ENCODE results near the gene HIGD1A.
A peak's percentile ranks its signal among the peaks of the same experiment; 100 is the strongest.

The HIGD1A gene

DNA sequence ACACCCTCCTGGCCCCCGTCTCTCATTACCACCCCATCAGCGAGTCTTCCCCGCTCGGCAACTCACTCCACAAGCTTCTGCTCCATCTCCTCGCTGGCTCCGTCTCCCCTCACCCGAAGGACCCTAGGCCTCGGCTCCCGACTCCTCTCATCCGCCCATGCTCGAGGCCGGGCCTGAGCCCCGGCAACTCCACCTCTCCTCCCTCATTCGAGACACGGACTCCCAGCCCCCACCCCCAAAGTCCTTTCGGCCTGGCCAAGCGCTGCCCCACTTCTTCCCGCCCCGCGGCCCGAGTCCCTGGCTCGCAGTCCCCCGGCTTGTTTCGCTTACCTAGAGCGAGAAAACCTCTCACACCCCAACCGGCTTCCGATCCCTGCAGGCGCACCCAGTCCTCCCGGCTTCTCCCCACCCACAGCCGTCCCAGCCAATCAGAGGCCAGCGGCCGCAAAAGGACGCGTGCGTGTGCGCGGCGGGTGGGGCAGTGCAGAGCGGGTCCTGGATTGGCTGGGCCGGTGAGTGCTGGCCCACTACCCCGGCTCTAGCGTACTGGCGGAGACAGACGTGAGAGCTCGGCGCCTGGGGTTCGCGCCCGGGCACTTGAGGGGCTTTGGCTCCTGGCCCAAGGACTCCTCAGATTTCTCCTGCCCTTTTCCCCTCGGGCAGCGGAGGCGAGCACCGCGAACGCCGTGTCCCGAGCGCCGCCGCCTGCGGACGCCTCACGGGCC, at the start of gene HIGD1A:
Gene HIGD1A, minus strand, starts transcription at position 385 of the 725 bp plus-strand sequence. CDS start 10,237 bp downstream, outside the sequence.
- peak; percentile 77 to 98 (median 95) for DNase-seq

DNA sequence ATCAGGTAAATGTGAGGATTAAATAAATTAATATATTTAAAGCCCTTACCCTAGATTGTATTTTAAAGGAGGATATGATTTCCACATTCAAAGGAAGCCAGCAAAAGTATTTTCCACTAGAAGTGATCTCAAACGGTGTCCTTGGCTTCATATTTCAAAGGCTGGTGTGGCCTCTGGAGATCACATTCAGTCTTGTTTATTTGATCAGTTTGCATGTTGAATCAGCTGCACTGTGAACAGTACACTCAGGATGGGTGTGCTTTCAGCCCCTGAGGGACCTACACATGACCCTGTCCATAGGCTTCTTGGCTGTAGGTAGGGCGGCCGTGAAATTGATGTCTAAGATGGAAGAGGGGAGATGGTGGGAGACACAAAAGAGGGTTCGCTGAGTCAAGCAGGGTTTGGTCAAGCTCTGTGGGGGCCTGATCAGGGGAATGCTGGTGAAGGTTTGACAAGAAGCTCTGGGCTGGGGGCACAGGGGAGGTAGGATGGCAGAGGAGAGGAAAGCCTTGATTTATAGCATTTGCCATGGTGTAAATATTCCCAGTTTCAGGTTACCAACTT, 49.5 kb upstream of the HIGD1A start:
- DNase-seq, result no peak

DNA sequence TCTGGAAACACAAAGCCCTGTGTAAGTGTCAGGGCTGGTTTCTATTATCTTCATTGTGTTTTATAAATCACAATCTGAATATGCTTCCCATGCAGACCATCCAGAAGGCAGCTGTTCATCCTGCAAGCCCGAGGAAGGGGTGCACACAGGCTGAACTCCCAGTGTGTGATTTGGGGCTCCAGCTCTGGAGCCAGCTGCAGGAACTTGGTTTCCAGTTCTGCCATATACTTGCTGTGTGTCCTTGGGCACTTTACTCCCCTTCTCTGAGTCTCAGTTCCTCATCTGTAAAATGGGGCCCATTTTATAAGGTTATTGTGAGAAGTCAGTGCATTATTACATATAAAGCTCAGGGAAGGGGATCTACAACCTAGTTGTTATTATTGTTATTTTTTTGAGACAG, 48.8 kb upstream of the HIGD1A start:
- DNase-seq, result no peak

DNA sequence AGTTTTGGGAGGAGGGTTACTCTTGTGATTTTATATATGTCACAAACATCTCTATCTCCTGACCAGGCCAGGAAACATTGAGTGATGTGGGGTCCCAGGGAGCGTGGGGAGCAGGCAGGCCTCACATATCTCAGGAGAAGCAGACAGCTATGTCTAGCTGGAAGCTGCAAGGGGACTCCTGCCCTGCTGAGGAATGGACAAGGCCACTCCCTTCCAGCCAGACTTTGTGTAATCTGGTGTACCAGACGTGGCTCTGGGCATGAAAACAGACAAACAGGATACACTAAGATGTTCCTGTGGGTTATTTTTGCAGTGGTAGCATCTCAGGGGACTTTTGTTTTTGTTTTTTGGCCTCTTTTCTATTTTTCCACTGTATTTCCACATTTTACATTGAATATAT, 48.2 kb upstream of the HIGD1A start:
- no peak for DNase-seq

DNA sequence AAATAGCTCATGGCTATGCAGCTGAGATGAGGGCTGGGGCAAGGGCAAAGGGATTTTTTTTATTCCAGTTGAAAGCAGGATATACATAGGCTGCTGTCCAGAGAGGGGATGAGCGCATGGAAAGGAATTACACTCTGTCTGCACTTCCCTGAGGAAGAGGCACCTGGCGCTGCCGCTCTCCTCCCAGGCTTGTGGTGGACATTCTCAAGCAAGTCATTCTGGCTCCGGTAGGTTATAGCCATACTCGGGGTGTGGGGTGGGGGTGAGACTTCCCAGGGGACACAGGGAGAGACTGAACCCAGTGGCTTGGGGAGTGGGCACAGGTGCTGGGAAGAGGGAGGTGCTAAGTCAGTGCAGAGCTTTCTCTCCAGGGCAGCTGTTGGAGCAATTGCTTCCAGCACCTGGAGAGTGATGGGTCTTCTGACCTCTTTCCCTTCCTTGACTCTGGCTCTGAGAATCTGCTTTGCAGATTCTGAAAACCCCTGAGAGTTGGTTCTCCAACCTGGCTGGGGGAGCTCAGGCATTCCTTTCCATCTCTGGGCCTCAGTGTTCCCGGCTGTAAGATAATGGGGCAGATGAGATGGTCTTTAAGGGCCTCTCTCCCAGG, 47.0 kb upstream of the HIGD1A start:
- no peak for DNase-seq

DNA sequence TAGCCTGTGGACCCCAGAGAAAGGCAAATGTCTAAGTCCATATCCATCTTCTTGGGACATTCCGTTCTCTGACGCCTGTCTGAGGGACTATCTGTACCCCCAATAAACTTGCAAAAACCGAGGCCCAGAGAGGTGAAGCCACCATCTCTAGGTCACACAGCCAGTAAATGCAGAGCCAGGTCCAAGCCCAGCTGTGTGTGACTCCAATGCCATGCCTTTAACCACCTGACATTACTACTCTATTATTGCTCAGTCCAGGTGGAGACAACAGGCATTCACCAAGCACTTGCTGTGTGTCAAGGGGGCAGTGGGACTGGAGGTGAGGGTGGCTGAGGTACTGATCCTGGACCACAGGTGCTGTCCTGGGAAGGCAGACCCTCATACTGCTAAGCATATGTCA, 46.0 kb upstream of the HIGD1A start:
- no peak for DNase-seq

DNA sequence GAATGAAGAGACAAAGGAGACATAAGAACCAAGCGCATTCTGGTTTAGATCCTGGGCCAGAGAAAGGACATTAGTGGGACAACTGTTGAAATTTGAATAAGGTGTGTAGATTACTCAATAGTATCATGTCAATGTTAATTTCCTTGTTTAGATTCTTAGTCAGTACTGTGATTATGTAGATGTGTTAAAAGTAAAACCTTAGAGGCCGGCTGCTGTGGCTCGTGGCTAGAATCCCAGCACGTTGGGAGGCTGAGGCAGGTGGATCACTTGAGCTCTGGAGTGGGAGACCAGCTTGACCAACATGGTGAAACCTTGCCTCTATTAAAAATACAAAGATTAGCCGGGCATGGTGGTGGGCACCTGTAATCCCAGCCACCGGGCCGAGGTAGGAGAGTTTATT, 44.7 kb upstream of the HIGD1A start:
- no peak for DNase-seq

DNA sequence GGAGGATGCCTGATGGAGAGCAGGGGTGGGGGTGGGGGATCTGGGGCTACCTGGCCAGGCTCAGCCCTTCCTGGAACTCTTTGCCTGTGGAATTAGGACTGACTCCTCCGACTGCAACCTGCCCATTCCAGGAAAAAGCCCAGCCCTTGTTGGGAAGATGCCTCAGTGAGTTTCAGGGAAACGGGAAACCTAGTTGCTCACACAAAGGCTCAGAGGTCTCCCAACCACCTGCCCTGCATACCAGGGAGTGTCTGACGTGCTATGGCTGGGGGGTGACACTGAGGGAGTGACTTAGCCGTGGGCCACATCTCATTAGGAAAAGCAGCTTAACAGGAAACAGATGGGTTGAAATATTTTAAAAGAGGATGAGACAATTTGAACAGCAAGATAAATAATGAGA, 43.4 kb upstream of the HIGD1A start:
- DNase-seq, result no peak

DNA sequence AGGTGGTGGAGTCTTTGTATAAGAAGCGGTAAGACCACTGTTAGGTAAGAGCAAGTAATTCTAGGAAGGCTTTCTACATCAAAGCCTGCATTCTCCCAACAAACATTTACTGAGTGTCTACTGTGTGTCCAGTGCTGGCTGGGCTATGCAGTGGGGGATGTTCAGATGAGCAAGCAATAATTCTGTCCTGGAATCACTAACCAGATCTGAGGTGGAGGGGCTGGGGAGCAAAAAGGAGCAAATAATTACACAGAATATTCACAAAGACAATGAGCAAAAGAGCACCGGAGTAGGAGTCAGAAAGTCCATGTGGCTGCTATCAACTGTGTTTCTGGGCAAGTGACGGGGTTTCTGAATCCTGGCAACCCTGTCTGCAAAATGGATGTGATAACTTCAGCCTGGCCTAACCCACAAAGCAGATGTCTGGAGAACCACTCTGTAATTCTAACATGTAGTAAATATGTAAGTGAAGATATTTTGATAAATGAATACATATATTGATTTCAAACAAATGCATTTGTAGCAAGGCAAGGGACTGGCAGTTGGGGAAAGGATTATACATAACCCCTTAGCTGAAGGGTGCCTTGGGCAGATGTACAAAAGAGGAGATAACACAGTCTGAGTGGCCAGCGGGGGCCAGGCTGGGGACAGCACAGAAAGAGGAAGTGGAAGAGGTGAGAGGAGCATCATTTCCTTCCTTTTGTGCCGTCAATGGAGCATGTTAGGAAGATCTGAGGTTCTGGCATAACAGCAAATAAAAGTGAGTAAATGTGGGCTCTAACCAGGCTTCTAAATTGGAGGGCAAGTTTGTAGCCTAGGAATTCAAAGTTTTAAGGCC, 42.6 kb upstream of the HIGD1A start:
- peak in 9 of 56 donors; percentile 1 to 39 (median 7) for DNase-seq

DNA sequence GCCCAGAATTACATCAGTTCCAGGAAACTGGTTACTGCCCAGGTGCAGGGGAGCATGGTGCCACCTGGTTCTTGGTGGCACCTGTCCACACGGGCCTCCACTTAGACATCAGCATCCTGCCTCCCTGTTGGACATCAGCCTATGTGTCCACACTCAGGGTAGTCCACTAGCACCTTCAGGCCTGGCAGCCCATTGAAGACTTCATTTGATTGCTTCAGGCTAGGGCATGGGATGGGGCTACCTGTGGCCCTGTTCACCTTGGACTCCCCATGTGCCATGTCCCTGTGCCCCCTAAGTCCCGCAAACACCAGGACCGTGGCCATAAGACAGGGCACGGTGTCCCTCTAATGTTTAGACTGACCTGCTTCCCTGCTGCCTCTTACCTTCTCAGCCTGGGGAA, 40.5 kb upstream of the HIGD1A start:
- no peak for DNase-seq

DNA sequence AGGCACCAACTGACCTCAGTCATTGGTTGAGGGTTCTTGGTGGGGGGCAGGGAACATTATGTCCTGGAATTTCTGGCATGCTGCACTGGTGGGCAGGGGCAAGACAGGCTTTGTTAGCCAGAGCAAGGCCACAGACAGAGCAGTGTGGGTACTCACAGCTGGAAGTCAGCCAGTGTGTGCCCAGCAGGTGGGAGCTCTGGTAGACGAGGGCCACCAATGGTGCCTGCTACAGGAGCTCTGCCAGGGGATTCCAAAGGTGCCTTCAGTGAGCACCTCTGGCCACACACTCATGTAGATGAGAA, 40.1 kb upstream of the HIGD1A start:
- DNase-seq, result no peak

DNA sequence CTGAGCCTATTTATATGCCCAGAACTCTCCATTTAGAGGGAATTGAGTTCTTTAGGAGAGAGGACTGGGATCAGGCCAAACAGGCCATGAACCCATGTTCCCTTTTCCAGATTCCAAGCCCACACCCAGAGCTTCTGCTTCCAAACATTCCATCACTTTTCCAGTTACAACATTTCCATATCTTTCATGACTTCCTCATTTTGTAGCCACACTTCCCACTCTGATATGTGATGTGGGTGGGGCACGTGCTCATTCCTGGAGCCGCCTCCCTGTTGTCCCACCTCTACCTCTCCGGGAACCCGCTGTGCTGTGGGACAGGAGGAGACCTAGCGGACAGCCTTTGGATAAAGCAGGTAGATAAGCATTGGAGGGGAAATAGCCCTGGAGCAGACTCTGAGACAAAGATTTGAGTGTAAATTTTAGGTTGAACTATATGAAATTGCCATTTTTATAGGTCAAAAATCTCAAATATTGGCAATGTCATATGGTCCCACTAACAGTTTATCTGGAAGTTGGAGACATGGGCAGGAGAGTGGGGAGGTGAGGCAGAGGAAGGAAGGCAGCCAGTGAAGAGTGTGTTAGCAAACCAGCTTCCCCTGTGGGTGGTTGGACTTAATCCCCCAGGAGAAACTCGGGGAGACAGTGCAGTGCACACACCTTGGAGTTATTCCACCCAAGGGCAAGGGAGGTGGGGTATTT, 39.6 kb upstream of the HIGD1A start:
- DNase-seq, result no peak

DNA sequence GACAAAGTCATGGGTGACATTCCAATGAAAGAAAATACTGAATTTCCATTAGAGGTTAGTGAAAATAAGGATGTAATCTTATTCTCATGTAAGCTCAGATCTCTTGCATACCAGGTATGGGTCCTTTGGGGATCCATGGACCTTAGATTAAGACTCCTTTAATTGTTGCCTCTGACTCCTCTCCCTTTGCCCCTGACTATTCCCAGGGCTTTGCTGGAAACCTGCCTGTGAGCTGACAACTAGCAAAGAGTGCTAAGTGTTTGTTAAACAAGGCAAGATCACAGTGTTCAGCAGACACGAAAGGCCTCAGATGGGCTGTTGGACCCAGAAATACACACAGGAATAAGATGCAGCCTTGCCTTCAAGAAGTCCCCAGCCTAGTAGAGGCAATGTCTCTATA, 37.0 kb upstream of the HIGD1A start:
- no peak for DNase-seq

DNA sequence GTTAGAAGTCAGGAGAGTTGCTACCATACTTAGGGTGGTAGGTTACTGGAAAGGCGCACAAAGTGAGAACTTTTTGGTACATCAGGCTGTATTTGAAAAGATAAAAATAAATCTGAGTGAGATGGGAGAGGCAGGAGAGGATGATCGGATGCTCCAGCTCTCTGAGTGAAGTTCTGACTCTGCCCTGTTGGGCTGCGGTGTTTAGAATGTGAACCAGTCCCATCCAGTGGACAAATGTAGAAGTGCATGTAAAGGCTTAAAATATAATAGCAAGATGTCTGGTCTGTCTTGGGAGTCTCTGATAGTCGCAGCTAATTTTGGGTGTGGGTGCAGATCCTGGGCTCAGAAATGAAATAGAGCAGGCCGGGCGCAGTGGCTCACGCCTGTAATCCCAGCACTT, 35.3 kb upstream of the HIGD1A start:
- DNase-seq, result peak in 25 of 56 donors; percentile 1 to 60 (median 25)

DNA sequence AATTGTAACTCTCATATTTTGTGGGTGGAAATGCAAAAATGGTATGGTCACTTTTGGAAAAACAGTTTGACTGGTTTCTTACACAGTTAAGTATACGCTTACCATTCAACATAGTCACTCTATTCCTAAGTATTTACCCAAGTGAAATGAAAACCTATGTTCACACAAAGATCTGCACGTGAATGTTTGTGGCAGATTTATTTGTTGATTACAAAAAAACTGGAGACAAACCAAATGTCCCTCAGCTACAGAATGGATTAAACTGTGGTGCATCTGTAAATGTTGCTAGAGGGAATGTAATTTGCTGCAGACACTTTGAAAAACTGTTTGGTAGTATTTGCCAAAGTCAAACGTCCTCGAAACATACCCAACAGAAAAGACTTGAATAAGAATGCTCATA, 34.3 kb upstream of the HIGD1A start:
- no peak for DNase-seq

DNA sequence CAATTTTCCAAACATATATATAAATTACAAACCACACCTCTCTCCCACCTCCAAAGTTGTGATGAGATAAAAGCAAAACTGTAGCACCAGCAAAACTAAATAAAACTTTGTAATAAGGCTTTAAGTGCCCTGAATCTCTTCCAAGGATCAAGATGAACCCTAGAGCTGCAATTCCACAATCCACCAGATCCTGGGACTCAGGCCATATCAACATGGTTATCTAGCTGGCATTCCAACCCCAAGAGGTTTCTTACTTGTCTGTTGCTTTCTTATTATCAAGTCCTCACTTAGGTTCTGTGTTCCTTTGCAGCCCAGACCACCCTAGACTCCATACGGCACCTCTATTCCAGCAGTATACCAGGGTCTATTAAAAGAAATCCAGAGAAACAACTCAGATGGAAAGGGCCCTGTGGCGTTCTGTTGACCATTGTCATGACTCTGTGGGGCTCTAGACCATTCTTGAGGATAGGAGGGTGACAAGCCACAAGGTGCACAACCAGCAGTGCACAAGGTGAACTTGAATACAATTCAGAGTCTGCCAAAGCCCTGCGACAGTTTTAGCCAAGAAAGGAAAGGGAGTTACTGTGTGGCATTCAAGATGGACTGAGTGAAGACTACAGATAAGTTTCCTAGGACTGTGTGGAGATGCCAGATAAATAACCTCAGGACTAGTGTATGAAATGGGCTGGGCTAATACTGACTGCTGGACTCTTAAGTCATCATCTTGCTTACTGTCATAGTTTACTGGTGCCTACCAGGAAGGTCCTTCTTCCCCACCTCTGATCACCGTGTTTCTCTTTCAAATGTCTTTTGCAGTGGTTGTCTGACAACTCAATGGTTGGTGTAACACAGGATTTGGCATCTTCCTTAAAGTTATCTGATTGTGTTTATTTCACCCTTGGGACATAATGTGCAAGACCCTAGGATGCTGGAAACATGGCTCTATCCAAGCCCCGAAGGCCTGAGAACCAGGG, 32.1 kb upstream of the HIGD1A start:
- DNase-seq, result no peak

DNA sequence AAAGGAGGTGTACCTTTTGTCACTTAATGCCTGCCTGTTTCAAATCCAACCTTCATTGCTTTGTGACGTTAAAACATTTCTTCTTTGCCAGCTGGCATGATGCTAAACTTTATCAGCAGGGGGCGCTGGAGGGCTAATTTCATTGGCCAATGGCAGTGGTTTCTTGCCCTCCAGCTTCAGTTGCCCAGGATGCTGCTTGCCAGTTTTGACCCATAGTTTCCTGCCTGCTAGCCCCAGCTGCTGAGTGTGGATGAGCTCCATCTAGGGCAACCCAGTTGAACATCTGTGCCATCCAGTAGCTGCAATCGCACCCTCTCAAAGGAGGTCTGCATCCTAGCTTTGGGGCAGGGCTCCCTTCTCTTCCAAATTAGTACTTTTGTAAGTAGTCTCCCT, 27.0 kb upstream of the HIGD1A start:
- DNase-seq, result peak in 50 of 56 donors; percentile 4 to 78 (median 43)

DNA sequence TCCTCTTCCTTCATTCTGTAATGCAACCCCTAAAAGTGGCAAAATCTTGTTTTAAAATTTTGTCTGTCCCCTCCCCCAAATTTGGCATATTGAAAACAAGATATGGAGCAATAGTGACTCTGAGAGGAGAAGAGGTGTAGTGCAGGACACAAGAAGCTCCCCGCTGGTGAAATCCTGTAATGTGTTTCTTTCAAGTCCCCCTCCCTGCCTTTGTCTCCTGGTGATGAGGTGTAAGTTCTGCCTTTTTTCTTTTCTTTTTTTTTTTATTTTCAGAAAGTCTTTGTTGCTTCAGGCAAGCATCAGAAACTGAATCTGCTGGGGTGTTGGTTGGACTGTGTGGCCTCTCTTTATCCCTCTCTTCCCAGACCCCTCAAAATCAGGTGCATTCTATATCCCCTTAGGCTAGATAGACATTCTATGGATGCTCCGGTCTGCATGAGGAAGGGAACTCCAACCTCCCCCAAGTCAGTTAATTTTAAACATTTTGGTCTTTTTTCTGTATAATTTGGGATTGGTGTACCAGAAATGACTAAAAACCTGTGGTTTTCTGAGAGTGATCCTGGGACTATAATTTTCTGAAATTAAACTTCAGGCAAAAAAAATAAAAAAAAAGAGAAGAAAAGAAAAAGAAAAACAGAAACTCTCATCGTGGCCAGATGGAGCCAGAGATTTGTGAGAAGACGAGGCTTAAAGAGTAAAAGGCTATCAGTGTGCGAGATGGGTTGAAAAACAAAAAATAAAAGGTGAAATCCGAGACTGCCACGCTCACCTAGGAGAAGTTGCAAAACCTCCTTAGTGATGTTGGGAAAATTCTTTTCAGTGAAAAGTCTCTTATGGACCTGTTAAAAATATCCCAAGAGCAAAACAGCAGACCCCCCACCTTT, 26.4 kb upstream of the HIGD1A start:
- peak in 1 of 56 donors; percentile 5 for DNase-seq

All from nucleus accumbens (tissue), 56 donors.